ENCODE measurements around the gene PIGU.

GRCh38 chr20:34715384-34715783 lies 38.5 kb upstream of the PIGU start:
- TF ChIP-seq POLR2AphosphoS5 (IDR thresholded peaks at IDR 0.05; ENCODE audit: low read depth): no peak
- no peak for TF ChIP-seq CTCF (IDR thresholded peaks at IDR 0.05; ENCODE audit: insufficient read depth, low read length)
- TF ChIP-seq REST (IDR thresholded peaks at IDR 0.05; ENCODE audit: insufficient replicate concordance, low read depth): no peak

Data from HL-60 (cell line).